Caco-2 (cell line): ENCODE data around the gene DCTN2. TPM values are rescaled to one million over a fixed set of nuclear protein-coding genes. Genes with fewer than 3 reads are reported as not detected.
A peak's percentile ranks its signal among the peaks of the same experiment; 100 is the strongest.

Experiments used
- BruUV-seq: library from RNA; stranded (reverse); fragments of 400-500 nt; replicated peaks from 2 replicates; lab custom pipeline; 2021; lab: Mats Ljungman, UMichigan
- CTCF ChIA-PET: fragments of 300-600 bp; sonication (Branson Sonifier 250); formaldehyde crosslinking; loops from one replicate; lab custom pipeline; 2022; ENCODE audit warnings: antibody characterized with exemption; lab: Charles Lee
- POLR2A ChIA-PET: fragments of 300-600 bp; sonication (Branson Sonifier 250); formaldehyde crosslinking; loops from one replicate; lab custom pipeline; 2022; ENCODE audit warnings: antibody characterized with exemption; lab: Charles Lee
- DNase-seq, 2 experiments: peaks; one replicate each; pipeline versions ENCODE4 v3.0.0 to v3.0.0-alpha.2; 2020 to 2022
- H3K27me3 ChIP-seq: replicated peaks from 2 replicates; pipeline ENCODE4 v1.6.0; 2011; ENCODE audit warnings: low read length; ENCODE audit not compliant: control insufficient read depth, insufficient read depth
- H3K36me3 ChIP-seq: 2 replicates; pipeline ENCODE4 v1.5.1; 2011; ENCODE audit warnings: low read length; ENCODE audit not compliant: control insufficient read depth, insufficient read depth
- H3K4me1 ChIP-seq: fragments of 250-450 bp; sonication (Bioruptor Pico); 2 replicates; pipeline ENCODE4 v1.5.1; 2020; ENCODE audit warnings: mild to moderate bottlenecking
- H3K4me3 ChIP-seq: 2 replicates; pipeline ENCODE4 v1.5.1; 2011; ENCODE audit warnings: low read depth, mild to moderate bottlenecking, control low read depth, low read length
- H3K9me3 ChIP-seq: fragments of 250-450 bp; sonication (Bioruptor Pico); 2 replicates; pipeline ENCODE4 v1.5.1; 2020; ENCODE audit warnings: mild to moderate bottlenecking, moderate library complexity
- H3K27ac Mint-ChIP-seq: one replicate; pipeline ENCODE4 v1.8.0; 2022; ENCODE audit warnings: mixed read lengths; ENCODE audit not compliant: unreplicated experiment
- H3K27me3 Mint-ChIP-seq: one replicate; pipeline ENCODE4 v1.8.0; 2022; ENCODE audit warnings: mixed read lengths; ENCODE audit not compliant: insufficient read depth, unreplicated experiment
- H3K36me3 Mint-ChIP-seq: one replicate; pipeline ENCODE4 v1.8.0; 2022; ENCODE audit warnings: mild to moderate bottlenecking, mixed read lengths; ENCODE audit not compliant: insufficient read depth, unreplicated experiment
- H3K4me1 Mint-ChIP-seq: one replicate; pipeline ENCODE4 v1.8.0; 2022; ENCODE audit warnings: low read depth, mixed read lengths; ENCODE audit not compliant: unreplicated experiment
- H3K4me3 Mint-ChIP-seq: one replicate; pipeline ENCODE4 v1.8.0; 2022; ENCODE audit warnings: mild to moderate bottlenecking, moderate library complexity, mixed read lengths; ENCODE audit not compliant: unreplicated experiment
- H3K9me3 Mint-ChIP-seq: one replicate; pipeline ENCODE4 v1.8.0; 2022; ENCODE audit warnings: mixed read lengths; ENCODE audit not compliant: unreplicated experiment
- CTCF ChIP-seq, 2 experiments: fragments of 200-600 bp in 1 of 2; IDR thresholded peaks; 1 replicate in 1 of 2; 2 replicates in 1 of 2; pipeline versions ENCODE4 v1.5.1 to v1.8.0; 2011 to 2022; ENCODE audit warnings: antibody characterized with exemption in 1 of 2, control low read depth in 1 of 2, inconsistent platforms in 1 of 2, low read depth in 1 of 2, low read length in 1 of 2, mild to moderate bottlenecking in 1 of 2, moderate library complexity in 1 of 2; ENCODE audit not compliant: insufficient read depth in 1 of 2, severe bottlenecking in 1 of 2, unreplicated experiment in 1 of 2
- intact Hi-C: fragments of 100-400 bp; cut with micrococcal nuclease; formaldehyde crosslinking; loops from one replicate; pipeline ENCODE4 v1.10.0; 2022; ENCODE audit not compliant: unreplicated experiment
- total RNA-seq: library from RNA; stranded (reverse); gene quantifications from 2 replicates; pipeline ENCODE4 v1.2.3, GENCODE V29; 2022

The DCTN2 gene
- total RNA-seq, 1 experiment from 2014 or later: 94.4 TPM

- peaks cover 75% of the 10 kb centered on the region for H3K36me3 Mint-ChIP-seq
- CTCF ChIA-PET: no interaction called here
- BruUV-seq: no TSS peak
- Histone ChIP-seq H3K27me3 (no peaks in the 10 kb centered on the region), H3K4me3 (no peak overlapping the region), H3K9me3 (no peaks in the 10 kb centered on the region), H3K36me3 (peaks cover 6% of the 10 kb centered on the region), H3K4me1 (0 out of 2 replicates have a peak, but pooled peaks cover 7% of the 10 kb centered on the region)
- DNase-seq: no peak
- POLR2A ChIA-PET: no interaction called here
- H3K4me1 Mint-ChIP-seq: peaks cover 15% of the 10 kb centered on the region
- H3K27me3 Mint-ChIP-seq: no peaks in the 10 kb centered on the region
- intact Hi-C loops: no loop called here
- peak overlapping the region; percentile 55 for H3K27ac Mint-ChIP-seq
- peak overlapping the region; percentile 17 for H3K4me3 Mint-ChIP-seq
- no peaks in the 10 kb centered on the region for H3K9me3 Mint-ChIP-seq
- peak; percentile 16 to 34 for TF ChIP-seq CTCF (IDR thresholded peaks at IDR 0.05; ENCODE audit: insufficient read depth in 1 of 2, low read depth in 1 of 2, low read length in 1 of 2, severe bottlenecking in 1 of 2, unreplicated experiment in 1 of 2)
These were observed 55.4 kb downstream of the DCTN2 start for GRCh38 chr12:57491393-57492280.

GRCh38 chr12:57490126-57490525, 56.9 kb downstream of the DCTN2 start:
- Mint-ChIP-seq H3K9me3 (no peaks in the 10 kb centered on the region), H3K4me1 (peaks cover 15% of the 10 kb centered on the region), H3K36me3 (peaks cover 60% of the 10 kb centered on the region), H3K4me3 (no peak overlapping the region), H3K27ac (no peak overlapping the region), H3K27me3 (no peaks in the 10 kb centered on the region)
- Histone ChIP-seq H3K4me3 (no peak overlapping the region), H3K4me1 (0 out of 2 replicates have a peak, but pooled peaks cover 7% of the 10 kb centered on the region), H3K27me3 (no peaks in the 10 kb centered on the region), H3K36me3 (peaks cover 6% of the 10 kb centered on the region), H3K9me3 (no peaks in the 10 kb centered on the region)
- POLR2A ChIA-PET: no interaction called here
- no TSS peak for BruUV-seq
- CTCF ChIA-PET: interaction anchor here (1.0 kb wide), 1 partner anchor 183 kb away, joined by 3 read pairs; no protein-coding TSS in a partner anchor
- intact Hi-C loops: no loop called here
- DNase-seq: no peak
- no peak for TF ChIP-seq CTCF (IDR thresholded peaks at IDR 0.05; ENCODE audit: insufficient read depth in 1 of 2, low read depth in 1 of 2, low read length in 1 of 2, severe bottlenecking in 1 of 2, unreplicated experiment in 1 of 2)

- peak overlapping the region; percentile 97 for H3K27ac Mint-ChIP-seq
- Histone ChIP-seq H3K36me3 (peaks cover 6% of the 10 kb centered on the region), H3K9me3 (no peaks in the 10 kb centered on the region), H3K27me3 (no peaks in the 10 kb centered on the region), H3K4me1 (0 out of 2 replicates have a peak, but pooled peaks cover 7% of the 10 kb centered on the region), H3K4me3 (peak overlapping the region; percentile 87)
- BruUV-seq: no TSS peak
- TF ChIP-seq CTCF (IDR thresholded peaks at IDR 0.05; ENCODE audit: insufficient read depth in 1 of 2, low read depth in 1 of 2, low read length in 1 of 2, severe bottlenecking in 1 of 2, unreplicated experiment in 1 of 2): no peak
- H3K4me3 Mint-ChIP-seq: peak overlapping the region; percentile 94
- peaks cover 52% of the 10 kb centered on the region for H3K36me3 Mint-ChIP-seq
- peaks cover 15% of the 10 kb centered on the region for H3K4me1 Mint-ChIP-seq
- CTCF ChIA-PET: no interaction called here
- H3K9me3 Mint-ChIP-seq: no peaks in the 10 kb centered on the region
- intact Hi-C loops: no loop called here
- DNase-seq: no peak
- POLR2A ChIA-PET: interaction anchor here (0.6 to 1.1 kb wide), 3 partner anchors 28 to 462 kb away, joined by 3 to 7 read pairs (median 5); partner anchors contain the start of gene DDIT3
- H3K27me3 Mint-ChIP-seq: no peaks in the 10 kb centered on the region
These were observed 57.8 kb downstream of the DCTN2 start for GRCh38 chr12:57489157-57489641.
